ENCODE data around the gene CARF.
A peak's percentile ranks its signal among the peaks of the same experiment; 100 is the strongest.

The CARF gene

DNA sequence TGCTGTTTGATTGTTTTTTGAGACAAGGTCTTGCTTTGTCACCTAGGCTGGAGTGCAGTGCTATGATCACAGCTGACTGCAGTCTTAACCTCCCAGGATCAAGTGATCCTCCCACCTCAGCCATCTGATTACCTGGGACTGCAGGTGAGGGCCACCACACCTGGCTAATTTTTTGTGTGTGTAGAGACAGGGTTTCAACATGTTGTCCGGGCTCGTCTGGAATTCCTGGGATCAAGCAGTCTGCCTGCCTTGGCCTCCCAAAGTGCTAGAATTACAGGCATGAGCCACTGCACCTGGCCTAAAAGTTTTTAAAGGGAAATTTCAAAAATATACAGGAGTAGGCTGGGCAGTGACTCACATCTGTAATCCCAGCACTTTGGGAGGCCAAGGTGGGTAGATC lies 22.4 kb downstream of the CARF start:
- Histone ChIP-seq H3K36me3 (ENCODE audit: control insufficient read depth in 2 of 2, insufficient read depth in 1 of 2, low read length in 2 of 2) (peaks cover 0 to 7% of the 10 kb centered on the region in 2 experiments; a peak in 1 of 3 replicates), H3K9me3 (ENCODE audit: control insufficient read depth, insufficient read depth, low read depth, low read length) (no peaks in the 10 kb centered on the region), H3K27ac (ENCODE audit: extremely low read depth, low read depth, low read length) (no peak overlapping the region), H3K4me3 (ENCODE audit: low read depth, low read length) (no peak overlapping the region), H3K4me1 (ENCODE audit: control insufficient read depth, insufficient read depth, low read length) (no peaks in the 10 kb centered on the region)
- POLR2A ChIA-PET = no interaction called here
- CTCF ChIA-PET = no interaction called here
- TF ChIP-seq, protein P1, sequence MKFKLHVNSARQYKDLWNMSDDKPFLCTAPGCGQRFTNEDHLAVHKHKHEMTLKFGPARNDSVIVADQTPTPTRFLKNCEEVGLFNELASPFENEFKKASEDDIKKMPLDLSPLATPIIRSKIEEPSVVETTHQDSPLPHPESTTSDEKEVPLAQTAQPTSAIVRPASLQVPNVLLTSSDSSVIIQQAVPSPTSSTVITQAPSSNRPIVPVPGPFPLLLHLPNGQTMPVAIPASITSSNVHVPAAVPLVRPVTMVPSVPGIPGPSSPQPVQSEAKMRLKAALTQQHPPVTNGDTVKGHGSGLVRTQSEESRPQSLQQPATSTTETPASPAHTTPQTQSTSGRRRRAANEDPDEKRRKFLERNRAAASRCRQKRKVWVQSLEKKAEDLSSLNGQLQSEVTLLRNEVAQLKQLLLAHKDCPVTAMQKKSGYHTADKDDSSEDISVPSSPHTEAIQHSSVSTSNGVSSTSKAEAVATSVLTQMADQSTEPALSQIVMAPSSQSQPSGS (tag by site-specific recombination; IDR thresholded peaks at IDR 0.05; ENCODE audit: low read depth) = no peak
- TF ChIP-seq, protein P2, sequence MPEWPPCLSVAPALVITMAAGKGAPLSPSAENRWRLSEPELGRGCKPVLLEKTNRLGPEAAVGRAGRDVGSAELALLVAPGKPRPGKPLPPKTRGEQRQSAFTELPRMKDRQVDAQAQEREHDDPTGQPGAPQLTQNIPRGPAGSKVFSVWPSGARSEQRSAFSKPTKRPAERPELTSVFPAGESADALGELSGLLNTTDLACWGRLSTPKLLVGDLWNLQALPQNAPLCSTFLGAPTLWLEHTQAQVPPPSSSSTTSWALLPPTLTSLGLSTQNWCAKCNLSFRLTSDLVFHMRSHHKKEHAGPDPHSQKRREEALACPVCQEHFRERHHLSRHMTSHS (tag by site-specific recombination; IDR thresholded peaks at IDR 0.05) = no peak
- TF ChIP-seq ZNF777 (tag by site-specific recombination; IDR thresholded peaks at IDR 0.05; ENCODE audit: borderline replicate concordance) (no peak), ZNF423 (tag by site-specific recombination; IDR thresholded peaks at IDR 0.05) (no peak), ZBTB20 (tag by site-specific recombination; IDR thresholded peaks at IDR 0.05) (no peak), ZNF596 (tag by site-specific recombination; IDR thresholded peaks at IDR 0.05) (no peak), ZNF660 (tag by site-specific recombination; IDR thresholded peaks at IDR 0.05) (no peak), ZXDB (tag by site-specific recombination; IDR thresholded peaks at IDR 0.05) (no peak), ZNF747 (tag by site-specific recombination; IDR thresholded peaks at IDR 0.05) (no peak), ZNF2 (tag by site-specific recombination; IDR thresholded peaks at IDR 0.05) (no peak), YY1 (tag by site-specific recombination; IDR thresholded peaks at IDR 0.05) (no peak)

DNA sequence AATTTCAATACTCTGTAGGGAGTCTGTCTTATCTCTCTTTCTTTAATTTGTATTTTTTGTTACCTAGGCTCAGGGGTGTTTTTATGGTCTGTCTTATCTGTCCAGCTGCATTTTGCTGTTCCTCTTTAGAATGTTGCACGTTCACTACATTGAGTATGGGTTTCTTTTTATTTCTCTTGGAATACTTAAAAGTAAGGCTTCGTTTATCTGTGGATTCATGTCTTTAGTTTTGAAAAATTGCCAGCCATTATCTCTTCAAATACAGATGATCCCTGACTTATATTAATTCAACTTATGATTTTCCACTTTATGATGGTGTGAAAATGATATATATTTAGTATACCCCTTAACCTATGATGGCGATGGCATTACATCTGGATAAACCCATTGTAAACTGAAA lies 26.9 kb downstream of the CARF start:
- H3K36me3 ChIP-seq (ENCODE audit: control insufficient read depth in 2 of 2, insufficient read depth in 1 of 2, low read length in 2 of 2) = peaks cover 0 to 7% of the 10 kb centered on the region in 2 experiments; a peak in 1 of 3 replicates
- TF ChIP-seq ZNF558 (tag by site-specific recombination; IDR thresholded peaks at IDR 0.05) (peak; percentile 96), GLIS2 (tag by site-specific recombination; IDR thresholded peaks at IDR 0.05) (no peak)
- no peaks in the 10 kb centered on the region for H3K9me3 ChIP-seq (ENCODE audit: control insufficient read depth, insufficient read depth, low read depth, low read length)
- CTCF ChIA-PET = no interaction called here
- POLR2A ChIA-PET = no interaction called here
- no peak overlapping the region for H3K4me3 ChIP-seq (ENCODE audit: low read depth, low read length)
- no peak overlapping the region for H3K27ac ChIP-seq (ENCODE audit: extremely low read depth, low read depth, low read length)
- H3K4me1 ChIP-seq (ENCODE audit: control insufficient read depth, insufficient read depth, low read length) = no peaks in the 10 kb centered on the region

DNA sequence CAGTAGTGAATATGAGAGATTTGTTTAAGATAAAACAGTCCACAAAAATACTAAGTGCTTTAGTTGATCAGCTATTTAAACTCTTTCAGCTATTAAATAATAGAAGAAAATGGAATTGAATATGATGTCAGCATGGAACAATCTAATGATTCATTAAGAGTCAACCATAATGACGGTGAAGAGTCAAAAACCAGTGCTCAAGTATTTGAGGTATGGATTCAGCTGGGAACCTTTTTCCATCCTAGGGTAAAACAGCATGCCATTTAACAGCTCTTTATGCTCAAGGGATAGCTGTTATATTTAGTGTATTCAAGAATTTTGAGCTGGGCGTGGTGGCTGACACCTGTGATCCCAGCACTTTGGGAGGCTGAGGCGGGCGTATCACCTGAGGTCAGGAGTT lies 29.7 kb downstream of the CARF start:
- Histone ChIP-seq H3K27ac (ENCODE audit: extremely low read depth, low read depth, low read length) (no peak overlapping the region), H3K9me3 (ENCODE audit: control insufficient read depth, insufficient read depth, low read depth, low read length) (no peaks in the 10 kb centered on the region), H3K36me3 (ENCODE audit: control insufficient read depth in 2 of 2, insufficient read depth in 1 of 2, low read length in 2 of 2) (peaks cover 0 to 3% of the 10 kb centered on the region in 2 experiments; a peak in 1 of 3 replicates), H3K4me1 (ENCODE audit: control insufficient read depth, insufficient read depth, low read length) (no peaks in the 10 kb centered on the region), H3K4me3 (ENCODE audit: low read depth, low read length) (no peak overlapping the region)
- TF ChIP-seq, protein P3, sequence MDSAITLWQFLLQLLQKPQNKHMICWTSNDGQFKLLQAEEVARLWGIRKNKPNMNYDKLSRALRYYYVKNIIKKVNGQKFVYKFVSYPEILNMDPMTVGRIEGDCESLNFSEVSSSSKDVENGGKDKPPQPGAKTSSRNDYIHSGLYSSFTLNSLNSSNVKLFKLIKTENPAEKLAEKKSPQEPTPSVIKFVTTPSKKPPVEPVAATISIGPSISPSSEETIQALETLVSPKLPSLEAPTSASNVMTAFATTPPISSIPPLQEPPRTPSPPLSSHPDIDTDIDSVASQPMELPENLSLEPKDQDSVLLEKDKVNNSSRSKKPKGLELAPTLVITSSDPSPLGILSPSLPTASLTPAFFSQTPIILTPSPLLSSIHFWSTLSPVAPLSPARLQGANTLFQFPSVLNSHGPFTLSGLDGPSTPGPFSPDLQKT (IDR thresholded peaks at IDR 0.05; ENCODE audit: borderline replicate concordance, low read depth, low read length) = no peak
- POLR2A ChIA-PET = no interaction called here
- CTCF ChIA-PET = no interaction called here

DNA sequence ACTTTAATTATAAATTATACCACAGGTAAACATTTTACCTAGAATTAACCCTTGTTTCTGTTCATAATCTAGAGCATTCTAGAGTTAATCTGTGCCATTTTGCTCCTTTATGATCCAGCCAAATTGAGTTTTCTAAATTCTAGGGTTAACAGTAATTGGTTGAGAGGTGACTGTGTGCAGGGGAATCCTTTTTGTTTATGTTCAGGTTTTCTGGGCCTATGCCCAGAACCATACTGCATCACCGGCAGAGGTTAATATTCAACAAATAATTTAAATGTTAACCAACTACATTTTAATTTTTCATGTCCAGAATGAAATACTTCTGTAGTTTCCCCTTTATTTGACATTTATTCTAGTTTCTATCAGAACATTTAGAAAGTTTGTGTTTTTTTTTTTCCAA lies 32.3 kb downstream of the CARF start:
- Histone ChIP-seq H3K27ac (ENCODE audit: extremely low read depth, low read depth, low read length) (no peak overlapping the region), H3K36me3 (ENCODE audit: control insufficient read depth in 2 of 2, insufficient read depth in 1 of 2, low read length in 2 of 2) (no peaks in the 10 kb centered on the region), H3K4me3 (ENCODE audit: low read depth, low read length) (no peak overlapping the region), H3K4me1 (ENCODE audit: control insufficient read depth, insufficient read depth, low read length) (no peaks in the 10 kb centered on the region), H3K9me3 (ENCODE audit: control insufficient read depth, insufficient read depth, low read depth, low read length) (no peaks in the 10 kb centered on the region)
- ChIA-PET CTCF (no interaction called here), POLR2A (no interaction called here)
- no peak for TF ChIP-seq ZNF670 (tag by site-specific recombination; IDR thresholded peaks at IDR 0.05; ENCODE audit: low read depth)
- TF ChIP-seq ZNF114 (tag by site-specific recombination; IDR thresholded peaks at IDR 0.05) = no peak
- TF ChIP-seq ZNF830 (tag by site-specific recombination; IDR thresholded peaks at IDR 0.05; ENCODE audit: low read depth) = no peak
- TF ChIP-seq, protein P4, sequence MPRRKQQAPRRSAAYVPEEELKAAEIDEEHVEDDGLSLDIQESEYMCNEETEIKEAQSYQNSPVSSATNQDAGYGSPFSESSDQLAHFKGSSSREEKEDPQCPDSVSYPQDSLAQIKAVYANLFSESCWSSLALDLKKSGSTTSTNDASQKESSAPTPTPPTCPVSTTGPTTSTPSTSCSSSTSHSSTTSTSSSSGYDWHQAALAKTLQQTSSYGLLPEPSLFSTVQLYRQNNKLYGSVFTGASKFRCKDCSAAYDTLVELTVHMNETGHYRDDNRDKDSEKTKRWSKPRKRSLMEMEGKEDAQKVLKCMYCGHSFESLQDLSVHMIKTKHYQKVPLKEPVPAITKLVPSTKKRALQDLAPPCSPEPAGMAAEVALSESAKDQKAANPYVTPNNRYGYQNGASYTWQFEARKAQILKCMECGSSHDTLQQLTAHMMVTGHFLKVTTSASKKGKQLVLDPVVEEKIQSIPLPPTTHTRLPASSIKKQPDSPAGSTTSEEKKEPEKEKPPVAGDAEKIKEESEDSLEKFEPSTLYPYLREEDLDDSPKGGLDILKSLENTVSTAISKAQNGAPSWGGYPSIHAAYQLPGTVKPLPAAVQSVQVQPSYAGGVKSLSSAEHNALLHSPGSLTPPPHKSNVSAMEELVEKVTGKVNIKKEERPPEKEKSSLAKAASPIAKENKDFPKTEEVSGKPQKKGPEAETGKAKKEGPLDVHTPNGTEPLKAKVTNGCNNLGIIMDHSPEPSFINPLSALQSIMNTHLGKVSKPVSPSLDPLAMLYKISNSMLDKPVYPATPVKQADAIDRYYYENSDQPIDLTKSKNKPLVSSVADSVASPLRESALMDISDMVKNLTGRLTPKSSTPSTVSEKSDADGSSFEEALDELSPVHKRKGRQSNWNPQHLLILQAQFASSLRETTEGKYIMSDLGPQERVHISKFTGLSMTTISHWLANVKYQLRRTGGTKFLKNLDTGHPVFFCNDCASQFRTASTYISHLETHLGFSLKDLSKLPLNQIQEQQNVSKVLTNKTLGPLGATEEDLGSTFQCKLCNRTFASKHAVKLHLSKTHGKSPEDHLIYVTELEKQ (tag by site-specific recombination; IDR thresholded peaks at IDR 0.05; ENCODE audit: borderline replicate concordance) = no peak
- TF ChIP-seq, protein P3 (IDR thresholded peaks at IDR 0.05; ENCODE audit: borderline replicate concordance, low read depth, low read length) = no peak

Measured in HEK293 (cell line).